Panc1 (cell line): ENCODE results near the gene B4GALNT4.

Source experiments
- CTCF ChIP-seq: fragments of 450-650 bp; IDR thresholded peaks from 2 replicates; pipeline ENCODE4 v1.5.1; 2017; ENCODE audit warnings: mild to moderate bottlenecking
- POLR2AphosphoS5 ChIP-seq: IDR thresholded peaks from 2 replicates; pipeline ENCODE4 v1.6.1; 2012; ENCODE audit warnings: mild to moderate bottlenecking, low read depth, low read length, moderate library complexity
- REST ChIP-seq, 2 experiments: IDR thresholded peaks; 2 replicates each; pipeline ENCODE4 v1.6.1; 2011 to 2012; ENCODE audit warnings: low read depth in 2 of 2, control low read depth in 1 of 2, low read length in 1 of 2, mild to moderate bottlenecking in 1 of 2, moderate library complexity in 1 of 2; ENCODE audit not compliant: insufficient read depth in 1 of 2
- SIN3A ChIP-seq: IDR thresholded peaks from 2 replicates; pipeline ENCODE4 v1.6.1; 2012; ENCODE audit warnings: low read depth, mild to moderate bottlenecking, low read length, moderate library complexity, borderline replicate concordance; ENCODE audit not compliant: insufficient read depth

- no peak for TF ChIP-seq CTCF
- no peak for TF ChIP-seq SIN3A
- TF ChIP-seq POLR2AphosphoS5, result no peak
- no peak for TF ChIP-seq REST (IDR thresholded peaks at IDR 0.05; ENCODE audit: insufficient read depth in 1 of 2, low read depth in 2 of 2, low read length in 1 of 2)
These were observed 11.2 kb downstream of the B4GALNT4 start for GRCh38 chr11:380491-380890.
